ENCODE results near the gene NMB. TPM values are rescaled to one million over a fixed set of nuclear protein-coding genes. Genes with fewer than 3 reads are reported as not detected.
A peak's percentile ranks its signal among the peaks of the same experiment; 100 is the strongest.
"Not testable (repeated sequence)": the region's sequence is repeated elsewhere in the genome, so short reads cannot be mapped to it uniquely, and the experiment has no call there.

NMB gene
- total and polyA plus RNA-seq, 2 of the 13 experiments (the other 11 are each of a cell fraction or from before 2014, with no cell fraction given): 10.4 to 25.4 TPM

DNA sequence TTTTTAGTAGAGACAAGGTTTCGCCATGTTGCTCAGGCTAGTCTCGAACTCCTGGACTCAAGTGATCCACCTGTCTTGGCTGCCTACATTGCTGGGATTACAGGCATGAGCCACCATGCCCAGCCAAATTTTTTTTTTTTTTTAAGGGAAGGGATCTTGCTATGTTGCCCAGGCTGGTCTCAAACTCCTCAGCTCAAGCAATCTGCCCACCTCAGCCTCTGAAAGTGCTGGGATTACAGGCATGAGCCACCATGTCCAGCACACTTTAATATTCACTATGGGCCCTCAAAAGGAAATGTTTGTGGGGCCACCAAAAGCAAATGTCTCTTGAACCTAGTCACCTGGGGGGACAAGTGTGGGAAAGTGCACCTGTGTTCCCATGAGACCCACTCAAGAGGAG lies 15.4 kb downstream of the NMB start:
- ATAC-seq; CTCF ChIA-PET (ENCODE audit: low intra/inter-chr PET ratio, low total read pairs); in situ Hi-C loops (cut with HindIII; ENCODE audit: extremely low pct_ligation_motif_present, low pct_unique_long_range_greater_than_20kb); H3K9ac ChIP-seq (ENCODE audit: insufficient read depth, low read depth, low read length); H3K4me2 ChIP-seq (ENCODE audit: low read depth, low read length); H3K9me3 ChIP-seq (ENCODE audit: low read length); H3K27ac ChIP-seq (ENCODE audit: extremely low read length, insufficient read depth, low read length); H4K20me1 ChIP-seq (ENCODE audit: insufficient read depth, low read length); H3K4me3 ChIP-seq (replicated peaks in 1 of 3; ENCODE audit: insufficient read depth in 1 of 3, low read depth in 2 of 3, low read length in 3 of 3); DNase-seq (ENCODE audit: low spot score); H3K79me2 ChIP-seq (ENCODE audit: insufficient read depth, low read length); FAIRE-seq; H3K27me3 ChIP-seq (ENCODE audit: control insufficient read depth in 1 of 2, insufficient read depth in 2 of 2, low read length in 2 of 2); intact Hi-C loops (cut with micrococcal nuclease; ENCODE audit: unreplicated experiment); H2AFZ ChIP-seq (ENCODE audit: low read length); H3K4me1 ChIP-seq (ENCODE audit: insufficient read depth, low read length): not testable (repeated sequence)
- TSS peak; percentile 18 for BruUV-seq (replicated peaks)
- POLR2A ChIA-PET: interaction anchor here (0.7 to 7.5 kb wide), 5 partner anchors 8 to 37 kb away, joined by 3 to 45 read pairs (median 4); partner anchors contain the start of gene WDR73
- peaks cover 25 to 64% of the 10 kb centered on the region in 2 experiments for H3K36me3 ChIP-seq (replicated peaks in 1 of 2; ENCODE audit: control insufficient read depth in 1 of 2, insufficient read depth in 2 of 2, low read length in 2 of 2)
- TF ChIP-seq ZNF121 (CRISPR knock-in tag; IDR thresholded peaks at IDR 0.05) (peak; percentile 83), POLR2G (IDR thresholded peaks at IDR 0.05; ENCODE audit: low read depth, low read length) (0 out of 2 replicates have a peak, but pooled peaks have one; percentile 13), AGO2 (optimal IDR thresholded peaks at IDR 0.05; ENCODE audit: low read depth, low read length) (peak; percentile 1), RBFOX2 (IDR thresholded peaks at IDR 0.05; ENCODE audit: low read depth, low read length) (0 out of 2 replicates have a peak, but pooled peaks have one; percentile 24)
- WGBS (ENCODE audit: low lambda C conversion rate): 69% methylated on average over 2 of the region's 2 CpGs

- ATAC-seq; CTCF ChIA-PET (ENCODE audit: low intra/inter-chr PET ratio, low total read pairs); BruUV-seq (replicated peaks); H3K9me3 ChIP-seq (ENCODE audit: low read length); intact Hi-C loops (cut with micrococcal nuclease; ENCODE audit: unreplicated experiment); H3K9ac ChIP-seq (ENCODE audit: insufficient read depth, low read depth, low read length); H3K27me3 ChIP-seq (ENCODE audit: control insufficient read depth in 1 of 2, insufficient read depth in 2 of 2, low read length in 2 of 2); H3K4me3 ChIP-seq (replicated peaks in 1 of 3; ENCODE audit: insufficient read depth in 1 of 3, low read depth in 2 of 3, low read length in 3 of 3); H2AFZ ChIP-seq (ENCODE audit: low read length); H4K20me1 ChIP-seq (ENCODE audit: insufficient read depth, low read length); H3K4me2 ChIP-seq (ENCODE audit: low read depth, low read length); H3K79me2 ChIP-seq (ENCODE audit: insufficient read depth, low read length); H3K27ac ChIP-seq (ENCODE audit: extremely low read length, insufficient read depth, low read length); FAIRE-seq; DNase-seq (ENCODE audit: low spot score); H3K4me1 ChIP-seq (ENCODE audit: insufficient read depth, low read length); in situ Hi-C loops (cut with HindIII; ENCODE audit: extremely low pct_ligation_motif_present, low pct_unique_long_range_greater_than_20kb): not testable (repeated sequence)
- peaks cover 23 to 58% of the 10 kb centered on the region in 2 experiments for H3K36me3 ChIP-seq (replicated peaks in 1 of 2; ENCODE audit: control insufficient read depth in 1 of 2, insufficient read depth in 2 of 2, low read length in 2 of 2)
- whole genome bisulfite sequencing (ENCODE audit: low lambda C conversion rate): 95% methylated on average over 9 of the region's 9 CpGs
- POLR2A ChIA-PET: interaction anchor here (1.0 to 7.5 kb wide), 3 partner anchors 10 to 36 kb away, joined by 3 to 45 read pairs (median 4); partner anchors contain the start of gene WDR73
Measured at GRCh38 chr15:84641871-84642270, 16.1 kb downstream of the NMB start.
